Transverse colon (tissue), 4 donors: Measurements from ENCODE around the gene B3GAT2. TPM values are rescaled to one million over a fixed set of nuclear protein-coding genes. Genes with fewer than 3 reads are reported as not detected.

Experiments
- DNase-seq: peaks from one replicate; pipeline ENCODE4 v3.0.0-alpha.2; 2019
- H3K27ac ChIP-seq, 4 donors: fragments of 200-600 bp; sonication (generic); 2 replicates each; pipeline ENCODE4 v1.5.1; 2016 to 2018; ENCODE audit warnings: inconsistent platforms in 4 of 4
- H3K27me3 ChIP-seq: fragments of 200-600 bp; sonication (generic); 2 replicates; pipeline ENCODE4 v1.5.1; 2017; ENCODE audit warnings: inconsistent platforms
- H3K36me3 ChIP-seq, 4 donors: fragments of 200-600 bp; sonication (generic); 2 replicates each; pipeline ENCODE4 v1.5.1; 2017 to 2019; ENCODE audit warnings: inconsistent platforms in 4 of 4
- H3K4me1 ChIP-seq, 4 donors: fragments of 200-600 bp; sonication (generic); 2 replicates each; pipeline ENCODE4 v1.5.1; 2017 to 2020; ENCODE audit warnings: inconsistent platforms in 4 of 4
- H3K4me3 ChIP-seq, 4 donors: fragments of 200-600 bp; sonication (generic); 1 replicate in 1 of 4; 2 replicates in 3 of 4; pipeline versions ENCODE4 v1.5.1 to v1.6.1; 2017 to 2019; ENCODE audit warnings: inconsistent platforms in 4 of 4
- H3K9me3 ChIP-seq, 2 donors: fragments of 200-600 bp; sonication (generic); 2 replicates each; pipeline ENCODE4 v1.5.1; 2017 to 2019; ENCODE audit warnings: inconsistent platforms in 2 of 2
- EP300 ChIP-seq: sonication (generic); formaldehyde crosslinking; IDR thresholded peaks from one replicate; pipeline ENCODE4 v1.6.1; 2017; ENCODE audit warnings: antibody characterized with exemption, low read depth
- POLR2A ChIP-seq: fragments of 450-650 bp; IDR thresholded peaks from one replicate; pipeline ENCODE4 v1.6.1; 2016; ENCODE audit warnings: antibody characterized with exemption, mild to moderate bottlenecking, moderate library complexity
- POLR2AphosphoS5 ChIP-seq, 3 donors: sonication (generic); formaldehyde crosslinking; IDR thresholded peaks; one replicate each; pipeline ENCODE4 v1.6.1; 2016; ENCODE audit warnings: antibody characterized with exemption in 3 of 3
- whole genome bisulfite sequencing, 2 donors: methylation state at CpG; one replicate each; pipeline ENCODE4 v1.1.5; 2018; ENCODE audit warnings: low coverage in 1 of 2; 5-methylcytosine and 5-hydroxymethylcytosine counted together
- in situ Hi-C, 4 donors: fragments of 200-750 bp; cut with MboI; loops; one replicate each; pipeline versions ENCODE4 v1.15.0 to v1.15.1; 2017; ENCODE audit warnings: low sequenced_read_pairs in 3 of 4, low pct_ligation_motif_present in 1 of 4, low pct_unique_long_range_greater_than_20kb in 1 of 4
- intact Hi-C: fragments of 100-400 bp; cut with DNase I; formaldehyde crosslinking; loops from one replicate; pipeline ENCODE4 v1.15.1; 2023; ENCODE audit warnings: low total_unique reads
- total RNA-seq, 4 donors: library from RNA; depleted of rRNA; stranded (reverse); fragments of >200 nt; gene quantifications; one replicate each; pipeline ENCODE4 v1.1.0, GENCODE V29; 2016
- TF ChIP-seq, protein P1 (sequence below), 5 experiments: fragments of 200-600 bp in 3 of 5; fragments of 450-650 bp in 2 of 5; sonication (generic) in 3 of 5; IDR thresholded peaks; 1 replicate in 2 of 5; 2 replicates in 3 of 5; pipeline ENCODE4 v1.5.1; 2016 to 2017; ENCODE audit warnings: antibody characterized with exemption in 5 of 5, inconsistent platforms in 3 of 5, mild to moderate bottlenecking in 2 of 5, moderate library complexity in 1 of 5

Gene B3GAT2
- total RNA-seq, 4 donors from 2014 or later = not detected

DNA sequence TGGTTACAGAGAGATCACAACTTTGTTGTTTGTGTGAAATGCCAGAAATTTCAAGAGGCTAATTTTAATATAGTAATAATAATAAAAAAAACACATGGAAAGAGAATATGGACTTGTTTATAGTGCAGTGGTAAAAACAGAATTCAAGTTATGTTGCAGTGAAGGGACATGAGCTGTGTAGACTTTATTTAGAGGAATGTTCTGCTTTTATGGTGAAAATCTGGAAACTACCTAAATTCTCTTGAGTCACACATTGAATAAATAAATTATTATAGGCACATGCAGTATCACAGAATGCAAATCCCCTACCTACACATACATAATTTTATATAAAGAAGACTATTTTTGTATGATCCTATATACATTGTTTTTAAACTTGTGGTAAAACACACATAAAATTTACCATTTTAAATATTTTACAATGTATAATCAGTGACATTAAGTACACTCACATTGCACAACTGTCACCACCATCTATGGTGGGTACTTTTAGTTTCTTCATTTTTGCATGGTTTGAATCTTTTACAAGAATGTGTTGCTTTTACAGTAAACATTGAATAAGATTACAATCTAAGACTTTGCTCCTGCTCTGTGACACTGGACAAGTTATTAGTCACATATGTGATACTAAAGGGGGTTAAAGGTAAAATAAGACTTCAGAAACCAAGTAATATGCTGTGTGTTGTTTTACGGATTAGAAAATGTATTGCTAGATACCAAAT, 107.4 kb downstream of the B3GAT2 start:
- no peaks in the 10 kb centered on the region for H3K36me3 ChIP-seq
- TF ChIP-seq EP300 = no peak
- TF ChIP-seq, protein P1, sequence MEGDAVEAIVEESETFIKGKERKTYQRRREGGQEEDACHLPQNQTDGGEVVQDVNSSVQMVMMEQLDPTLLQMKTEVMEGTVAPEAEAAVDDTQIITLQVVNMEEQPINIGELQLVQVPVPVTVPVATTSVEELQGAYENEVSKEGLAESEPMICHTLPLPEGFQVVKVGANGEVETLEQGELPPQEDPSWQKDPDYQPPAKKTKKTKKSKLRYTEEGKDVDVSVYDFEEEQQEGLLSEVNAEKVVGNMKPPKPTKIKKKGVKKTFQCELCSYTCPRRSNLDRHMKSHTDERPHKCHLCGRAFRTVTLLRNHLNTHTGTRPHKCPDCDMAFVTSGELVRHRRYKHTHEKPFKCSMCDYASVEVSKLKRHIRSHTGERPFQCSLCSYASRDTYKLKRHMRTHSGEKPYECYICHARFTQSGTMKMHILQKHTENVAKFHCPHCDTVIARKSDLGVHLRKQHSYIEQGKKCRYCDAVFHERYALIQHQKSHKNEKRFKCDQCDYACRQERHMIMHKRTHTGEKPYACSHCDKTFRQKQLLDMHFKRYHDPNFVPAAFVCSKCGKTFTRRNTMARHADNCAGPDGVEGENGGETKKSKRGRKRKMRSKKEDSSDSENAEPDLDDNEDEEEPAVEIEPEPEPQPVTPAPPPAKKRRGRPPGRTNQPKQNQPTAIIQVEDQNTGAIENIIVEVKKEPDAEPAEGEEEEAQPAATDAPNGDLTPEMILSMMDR (IDR thresholded peaks at IDR 0.05) = no peak
- no peak for TF ChIP-seq POLR2A
- TF ChIP-seq POLR2AphosphoS5 (IDR thresholded peaks at IDR 0.05) = no peak
- no peaks in the 10 kb centered on the region for H3K4me1 ChIP-seq
- no peak overlapping the region for H3K4me3 ChIP-seq
- no peak for DNase-seq
- no peaks in the 10 kb centered on the region for H3K27me3 ChIP-seq
- H3K27ac ChIP-seq = no peak overlapping the region
- in situ Hi-C loops = no loop called here
- intact Hi-C loops = no loop called here
- no peaks in the 10 kb centered on the region for H3K9me3 ChIP-seq
- WGBS, 2 donors = 67 to 100% methylated on average over 1 of the region's 1 CpG

DNA sequence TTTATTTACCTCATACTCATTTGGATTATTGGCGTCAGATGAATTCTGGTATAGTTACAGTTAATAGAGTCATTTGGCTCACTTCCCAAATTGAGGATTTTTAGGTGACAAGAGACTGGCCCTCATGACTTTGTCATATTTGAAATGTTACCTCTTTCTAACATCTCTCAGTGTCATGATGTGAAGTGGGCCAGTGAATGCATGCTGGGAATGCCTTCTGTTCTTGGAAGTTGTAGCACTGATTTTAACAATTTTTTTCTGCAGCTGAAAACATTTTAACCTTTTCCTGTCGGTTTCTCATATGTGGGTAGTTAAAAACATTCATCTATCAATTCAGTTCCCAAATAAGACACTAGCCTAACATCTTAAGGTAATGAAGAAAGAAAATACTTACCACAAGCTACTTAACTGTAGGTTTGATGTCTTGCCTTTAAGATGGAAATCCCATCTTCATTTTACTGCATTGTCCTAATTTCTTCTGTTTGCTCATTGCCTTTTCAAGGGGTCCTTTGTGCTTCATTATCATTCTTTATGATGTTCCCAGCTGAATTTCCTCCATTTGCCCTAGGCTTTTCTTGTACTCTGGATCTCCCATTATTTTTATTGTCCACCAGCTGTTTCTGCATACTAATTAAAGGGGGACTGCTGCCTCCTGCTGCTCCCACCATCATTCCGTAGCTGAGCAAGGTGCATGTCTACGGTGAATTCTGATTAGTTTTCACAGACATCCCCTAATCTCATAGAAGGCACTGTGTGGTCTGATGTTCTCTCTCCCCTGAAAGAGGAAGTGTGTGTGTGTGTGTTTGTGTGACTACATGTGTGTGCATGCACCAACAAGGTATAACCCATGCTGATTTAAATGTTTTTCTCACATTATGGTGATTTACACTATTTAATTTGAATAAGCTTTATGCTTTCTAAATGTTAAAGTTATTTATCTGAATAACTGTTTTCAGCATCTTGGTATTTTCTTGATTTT, 109.5 kb downstream of the B3GAT2 start:
- intact Hi-C loops (no loop called here), in situ Hi-C loops (no loop called here)
- H3K9me3 ChIP-seq = no peaks in the 10 kb centered on the region
- H3K27ac ChIP-seq = no peak overlapping the region
- H3K4me1 ChIP-seq = no peaks in the 10 kb centered on the region
- no peaks in the 10 kb centered on the region for H3K27me3 ChIP-seq
- 87 to 92% methylated on average over 4 of the region's 4 CpGs for WGBS, 2 donors
- DNase-seq = no peak
- TF ChIP-seq POLR2A (no peak), EP300 (no peak), POLR2AphosphoS5 (IDR thresholded peaks at IDR 0.05) (no peak)
- TF ChIP-seq, protein P1 (IDR thresholded peaks at IDR 0.05) = no peak
- no peak overlapping the region for H3K4me3 ChIP-seq
- no peaks in the 10 kb centered on the region for H3K36me3 ChIP-seq

DNA sequence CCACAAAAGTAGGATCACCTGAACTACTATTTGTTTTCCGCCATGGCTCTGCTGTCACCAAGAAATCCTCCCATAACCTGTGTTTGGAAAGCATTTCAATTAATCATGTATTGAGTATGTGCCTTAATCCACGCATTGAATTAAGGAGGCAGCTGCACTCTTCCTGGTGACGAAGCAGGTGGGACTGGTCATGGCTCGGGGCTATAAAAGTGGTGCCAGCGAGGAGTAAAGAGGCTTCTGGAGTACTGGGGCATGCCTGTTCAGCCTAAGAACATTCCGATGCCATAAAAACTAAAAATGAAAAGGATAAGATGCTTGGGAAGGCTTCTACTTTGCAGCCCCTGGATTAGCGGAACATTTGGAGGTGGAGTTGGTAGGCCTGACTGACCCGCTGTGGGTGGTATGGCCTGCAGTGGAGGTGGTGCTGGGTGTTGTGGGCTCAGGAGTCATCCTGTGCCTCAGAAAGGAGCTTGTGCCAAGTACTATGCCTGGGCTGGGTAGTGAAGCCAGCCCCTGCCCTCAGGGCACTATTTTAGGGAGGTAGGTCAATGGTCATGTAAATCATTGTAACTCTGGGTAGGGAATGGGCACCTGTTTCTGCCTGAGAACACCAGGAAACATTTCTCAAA, 110.5 kb downstream of the B3GAT2 start:
- Histone ChIP-seq H3K4me1 (no peaks in the 10 kb centered on the region), H3K4me3 (no peak overlapping the region), H3K27me3 (no peaks in the 10 kb centered on the region), H3K36me3 (no peaks in the 10 kb centered on the region), H3K9me3 (no peaks in the 10 kb centered on the region), H3K27ac (no peak overlapping the region)
- WGBS, 2 donors = 94 to 98% methylated on average over 7 to 8 of the region's 8 CpGs
- intact Hi-C loops (no loop called here), in situ Hi-C loops (no loop called here)
- DNase-seq = no peak
- TF ChIP-seq, protein P1 (IDR thresholded peaks at IDR 0.05) = no peak
- TF ChIP-seq POLR2A = no peak
- TF ChIP-seq EP300 = no peak
- no peak for TF ChIP-seq POLR2AphosphoS5 (IDR thresholded peaks at IDR 0.05)

DNA sequence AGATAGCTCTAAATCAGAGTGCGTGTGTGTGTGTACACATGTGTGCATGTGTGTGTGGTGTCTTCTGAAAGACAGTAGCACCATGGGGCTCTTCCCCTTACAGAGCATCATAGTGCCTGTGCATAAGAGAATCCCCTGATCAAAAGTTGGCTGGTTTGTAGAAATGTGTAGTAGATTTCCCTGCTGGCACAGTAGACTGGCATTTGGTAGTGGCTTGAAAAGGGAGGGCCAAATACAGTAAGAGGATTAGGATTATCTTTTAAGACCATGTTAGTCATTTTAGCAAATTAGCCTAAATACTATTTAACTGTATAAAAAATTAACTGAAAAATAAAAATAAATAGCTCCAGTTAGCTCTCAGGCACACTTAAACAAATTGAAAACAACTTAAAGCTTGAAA, 112.6 kb downstream of the B3GAT2 start:
- 100% methylated on average over 1 of the region's 1 CpG for WGBS, 2 donors
- Histone ChIP-seq H3K4me1 (no peaks in the 10 kb centered on the region), H3K27ac (no peak overlapping the region), H3K36me3 (no peaks in the 10 kb centered on the region), H3K9me3 (no peaks in the 10 kb centered on the region), H3K4me3 (no peak overlapping the region), H3K27me3 (no peaks in the 10 kb centered on the region)
- in situ Hi-C loops = no loop called here
- TF ChIP-seq, protein P1 (IDR thresholded peaks at IDR 0.05) = no peak
- TF ChIP-seq POLR2AphosphoS5 (IDR thresholded peaks at IDR 0.05) = no peak
- no peak for TF ChIP-seq POLR2A
- no peak for TF ChIP-seq EP300
- intact Hi-C loops = no loop called here
- DNase-seq = no peak
